PFSK-1 (cell line): ENCODE results near the gene TMPRSS4.

Experiments used
- POLR2AphosphoS5 ChIP-seq: IDR thresholded peaks from 2 replicates; pipeline ENCODE4 v1.6.1; 2012; ENCODE audit warnings: low read depth, mild to moderate bottlenecking, control low read depth, low read length, moderate library complexity
- REST ChIP-seq, 2 experiments: IDR thresholded peaks; 2 replicates each; pipeline versions ENCODE4 v1.6.1 to v1.8.0; 2011 to 2012; ENCODE audit warnings: low read depth in 2 of 2, low read length in 2 of 2, control low read depth in 1 of 2, inconsistent platforms in 1 of 2, mild to moderate bottlenecking in 1 of 2, moderate library complexity in 1 of 2; ENCODE audit not compliant: insufficient read depth in 1 of 2
- SIN3A ChIP-seq: IDR thresholded peaks from 2 replicates; pipeline ENCODE4 v1.6.1; 2012; ENCODE audit warnings: mild to moderate bottlenecking, low read length, moderate library complexity, borderline replicate concordance; ENCODE audit not compliant: insufficient read depth

GRCh38 chr11:118170882-118171268 is 94.0 kb downstream of the TMPRSS4 start:
- TF ChIP-seq REST (IDR thresholded peaks at IDR 0.05; ENCODE audit: insufficient read depth in 1 of 2, low read depth in 2 of 2, low read length in 2 of 2): no peak
- no peak for TF ChIP-seq POLR2AphosphoS5
- no peak for TF ChIP-seq SIN3A
